AG04449 (cell line): ENCODE measurements around the gene MYO5A.

Experiments
- CTCF ChIA-PET: fragments of 350-600 bp; formaldehyde crosslinking; extraction: SDS; loops from one replicate; lab custom pipeline; 2021; ENCODE audit warnings: antibody characterized with exemption; lab: Yijun Ruan, JAX
- POLR2A ChIA-PET: fragments of 400-600, 350-600 bp; formaldehyde crosslinking; extraction: SDS; loops from one replicate; lab custom pipeline; 2020; ENCODE audit warnings: antibody characterized with exemption, inconsistent platforms; lab: Yijun Ruan, JAX
- DNase-seq: peaks from one replicate; pipeline ENCODE4 v3.0.0-alpha.2; 2010; ENCODE audit warnings: low read depth, low spot score
- H3K4me3 ChIP-seq: 2 replicates; pipeline ENCODE4 v1.5.1; 2011; ENCODE audit warnings: low read depth, mild to moderate bottlenecking, control low read depth, low read length
- CTCF ChIP-seq: IDR thresholded peaks from one replicate; pipeline ENCODE4 v1.5.1; 2011; ENCODE audit warnings: mild to moderate bottlenecking, moderate library complexity, low read length, control low read depth, inconsistent platforms; ENCODE audit not compliant: insufficient read depth; ENCODE audit errors: missing control alignments

MYO5A gene

GRCh38 chr15:52379395-52380106 lies 149.1 kb downstream of the MYO5A start:
- no peak for DNase-seq
- ChIA-PET CTCF (interaction anchor here (1.4 kb wide), 1 partner anchor 173 kb away, joined by 3 read pairs; no protein-coding TSS in a partner anchor), POLR2A (no interaction called here)
- TF ChIP-seq CTCF = no peak
- H3K4me3 ChIP-seq = no peak overlapping the region

GRCh38 chr15:52378746-52379394 lies 149.8 kb downstream of the MYO5A start:
- CTCF ChIA-PET = interaction anchor here (1.4 kb wide), 1 partner anchor 174 kb away, joined by 3 read pairs; no protein-coding TSS in a partner anchor
- no peak for TF ChIP-seq CTCF
- H3K4me3 ChIP-seq = no peak overlapping the region
- POLR2A ChIA-PET = no interaction called here
- DNase-seq = no peak

GRCh38 chr15:52370010-52370409 lies 158.7 kb downstream of the MYO5A start:
- POLR2A ChIA-PET = no interaction called here
- CTCF ChIA-PET = no interaction called here
- TF ChIP-seq CTCF = no peak
- H3K4me3 ChIP-seq = no peak overlapping the region
- no peak for DNase-seq

GRCh38 chr15:52369455-52369854 lies 159.2 kb downstream of the MYO5A start:
- CTCF ChIA-PET = no interaction called here
- POLR2A ChIA-PET = no interaction called here

GRCh38 chr15:52369030-52369429 lies 159.7 kb downstream of the MYO5A start:
- DNase-seq = no peak
- no peak for TF ChIP-seq CTCF
- ChIA-PET CTCF (no interaction called here), POLR2A (no interaction called here)
- H3K4me3 ChIP-seq = no peak overlapping the region

More at GRCh38 chr15:52369455-52369854, 159.2 kb downstream of the MYO5A start:
- DNase-seq = no peak
- TF ChIP-seq CTCF = no peak
- no peak overlapping the region for H3K4me3 ChIP-seq

- CTCF ChIA-PET = no interaction called here
- TF ChIP-seq CTCF = no peak
- no peak overlapping the region for H3K4me3 ChIP-seq
- DNase-seq = no peak
- POLR2A ChIA-PET = no interaction called here
Observed at GRCh38 chr15:52368402-52368801, 160.3 kb downstream of the MYO5A start.
